Skeletal muscle satellite cell (primary cell): ENCODE results near the gene SPATA18. TPM values are rescaled to one million over a fixed set of nuclear protein-coding genes. Genes with fewer than 3 reads are reported as not detected.
A peak's percentile ranks its signal among the peaks of the same experiment; 100 is the strongest.

Experiments used
- H3K27me3 ChIP-seq: 2 replicates; pipeline ENCODE4 v1.7.0; 2013; ENCODE audit warnings: low read length; ENCODE audit not compliant: control insufficient read depth, insufficient read depth
- H3K36me3 ChIP-seq: 2 replicates; pipeline ENCODE4 v1.7.0; 2013; ENCODE audit warnings: mild to moderate bottlenecking, control low read depth, low read length; ENCODE audit not compliant: insufficient read depth
- H3K4me1 ChIP-seq: 2 replicates; pipeline ENCODE4 v1.7.0; 2013; ENCODE audit warnings: low read length; ENCODE audit not compliant: control insufficient read depth, insufficient read depth
- H3K4me2 ChIP-seq: 2 replicates; pipeline ENCODE4 v1.7.0; 2013; ENCODE audit warnings: mild to moderate bottlenecking, low read length
- H3K4me3 ChIP-seq: 2 replicates; pipeline ENCODE4 v1.7.0; 2013; ENCODE audit warnings: low read length
- H3K9ac ChIP-seq: 2 replicates; pipeline ENCODE4 v1.7.0; 2013; ENCODE audit warnings: mild to moderate bottlenecking, low read depth, low read length, moderate library complexity
- H3K9me3 ChIP-seq: replicated peaks from 2 replicates; pipeline ENCODE4 v1.7.0; 2013; ENCODE audit warnings: mild to moderate bottlenecking, control low read depth, low read length
- total RNA-seq: library from RNA; depleted of rRNA; stranded (reverse); fragments of >200 nt; gene quantifications from 2 replicates; pipeline ENCODE4 v1.2.3, GENCODE V29; 2012; rRNA removed

The SPATA18 gene
- 5.9 and 9.6 TPM in 2 replicates for total RNA-seq

DNA sequence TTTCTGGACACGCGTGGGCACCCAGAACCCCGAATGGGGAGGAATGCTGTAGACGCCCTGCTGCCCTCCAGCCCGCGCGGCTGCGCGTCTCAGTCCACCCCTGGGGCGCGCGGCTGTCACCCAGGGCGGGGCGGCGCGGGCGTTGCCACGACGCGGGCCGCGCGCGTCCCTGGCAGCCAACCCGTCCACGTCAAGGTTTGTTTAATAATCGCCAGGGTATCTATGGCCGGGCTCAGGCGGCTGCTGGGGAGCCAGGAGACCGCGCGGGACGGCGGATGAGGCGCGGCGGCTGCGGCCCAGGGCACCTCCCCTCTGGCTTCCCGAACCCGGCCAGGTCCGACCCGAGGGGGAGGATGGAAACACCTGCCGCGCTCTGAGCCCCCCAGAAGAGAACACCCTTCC, at the start of gene SPATA18:
Gene SPATA18 (plus strand): TSS at position 92 of the 402 bp plus-strand sequence. CDS start 401 bp downstream, outside the sequence.
- no peaks in the 10 kb centered on the region for H3K36me3 ChIP-seq
- H3K4me1 ChIP-seq: no peaks in the 10 kb centered on the region
- H3K9ac ChIP-seq: peak within 1 kb of the TSS; percentile 75
- H3K27me3 ChIP-seq: peaks cover 8% of the 10 kb centered on the region
- no peaks in the 10 kb centered on the region for H3K9me3 ChIP-seq
- peak within 1 kb of the TSS; percentile 98 for H3K4me2 ChIP-seq
- H3K4me3 ChIP-seq: peak within 1 kb of the TSS; percentile 79

GRCh38 chr4:52001616-52002015, 49.5 kb upstream of the SPATA18 start:
- Histone ChIP-seq H3K36me3 (peaks cover 4% of the 10 kb centered on the region), H3K4me2 (no peak overlapping the region), H3K27me3 (no peaks in the 10 kb centered on the region), H3K4me1 (peaks cover 4% of the 10 kb centered on the region), H3K9ac (no peak overlapping the region), H3K4me3 (no peak overlapping the region), H3K9me3 (no peaks in the 10 kb centered on the region)

GRCh38 chr4:52004414-52004813, 46.7 kb upstream of the SPATA18 start:
- Histone ChIP-seq H3K9me3 (no peaks in the 10 kb centered on the region), H3K9ac (no peak overlapping the region), H3K4me3 (no peak overlapping the region), H3K36me3 (peaks cover 4% of the 10 kb centered on the region), H3K27me3 (no peaks in the 10 kb centered on the region), H3K4me2 (no peak overlapping the region), H3K4me1 (peaks cover 4% of the 10 kb centered on the region)

DNA sequence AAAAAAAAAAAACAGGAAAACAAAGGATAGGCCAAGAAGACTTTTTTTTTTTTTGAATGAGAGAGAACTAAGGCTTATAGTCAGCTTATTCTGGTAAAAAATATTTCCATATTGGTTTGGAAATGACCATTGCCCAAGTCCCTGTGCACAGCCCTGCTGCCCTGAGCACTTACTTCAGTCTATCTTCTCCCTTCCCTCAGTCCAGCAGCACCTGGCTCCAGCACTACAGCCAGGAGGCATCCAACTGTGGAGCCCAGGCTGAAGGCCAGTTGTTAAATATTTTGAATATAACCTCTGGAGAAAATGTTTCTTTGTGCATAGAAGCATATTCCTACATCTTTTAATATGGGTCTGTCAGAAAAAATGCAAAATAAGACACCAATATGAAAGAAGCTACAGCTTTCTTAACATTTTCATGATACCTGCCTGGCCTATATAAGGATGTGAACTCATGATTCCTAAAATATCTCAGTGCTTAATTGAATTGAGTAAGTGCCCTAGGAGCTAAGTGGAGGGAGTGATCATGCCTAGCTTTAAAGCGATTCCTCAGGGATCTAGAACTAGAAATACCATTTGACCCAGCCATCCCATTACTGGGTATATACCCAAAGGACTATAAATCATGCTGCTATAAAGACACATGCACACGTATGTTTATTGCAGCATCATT, 45.4 kb upstream of the SPATA18 start:
- Histone ChIP-seq H3K4me1 (peaks cover 4% of the 10 kb centered on the region), H3K4me2 (no peak overlapping the region), H3K27me3 (no peaks in the 10 kb centered on the region), H3K9me3 (no peaks in the 10 kb centered on the region), H3K36me3 (peaks cover 9% of the 10 kb centered on the region), H3K4me3 (no peak overlapping the region), H3K9ac (no peak overlapping the region)

DNA sequence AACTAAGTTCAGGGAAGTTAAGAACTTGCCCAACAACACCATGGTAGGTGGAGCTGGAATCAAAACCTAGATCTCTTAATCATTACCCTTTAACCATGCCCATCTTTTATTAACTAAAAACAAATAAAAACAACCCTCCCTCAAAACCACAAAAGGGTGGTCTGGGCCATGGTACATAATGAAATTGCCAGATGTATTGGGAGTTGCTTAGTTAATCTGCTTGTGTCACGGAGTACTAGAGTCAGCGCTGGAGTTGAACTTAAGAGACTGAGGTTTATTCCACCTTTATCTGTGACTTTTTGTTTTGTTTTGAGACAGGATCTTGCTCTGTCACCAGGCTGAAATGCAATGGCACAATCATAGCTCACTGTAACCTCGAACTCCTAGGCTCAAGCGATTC, 44.2 kb upstream of the SPATA18 start:
- Histone ChIP-seq H3K9ac (no peak overlapping the region), H3K9me3 (no peaks in the 10 kb centered on the region), H3K27me3 (no peaks in the 10 kb centered on the region), H3K36me3 (peaks cover 10% of the 10 kb centered on the region), H3K4me3 (no peak overlapping the region), H3K4me2 (no peak overlapping the region), H3K4me1 (no peaks in the 10 kb centered on the region)

GRCh38 chr4:52010986-52011385, 40.1 kb upstream of the SPATA18 start:
- Histone ChIP-seq H3K4me1 (no peaks in the 10 kb centered on the region), H3K9me3 (no peaks in the 10 kb centered on the region), H3K9ac (no peak overlapping the region), H3K27me3 (no peaks in the 10 kb centered on the region), H3K36me3 (peaks cover 18% of the 10 kb centered on the region), H3K4me2 (no peak overlapping the region), H3K4me3 (no peak overlapping the region)

- no peak overlapping the region for H3K4me3 ChIP-seq
- no peaks in the 10 kb centered on the region for H3K27me3 ChIP-seq
These were observed 38.5 kb upstream of the SPATA18 start for GRCh38 chr4:52012651-52013050.

GRCh38 chr4:52014903-52015302, 36.2 kb upstream of the SPATA18 start:
- no peak overlapping the region for H3K9ac ChIP-seq
- no peak overlapping the region for H3K4me2 ChIP-seq
- H3K4me1 ChIP-seq: no peaks in the 10 kb centered on the region
- H3K27me3 ChIP-seq: no peaks in the 10 kb centered on the region
- H3K9me3 ChIP-seq: no peaks in the 10 kb centered on the region
- no peak overlapping the region for H3K4me3 ChIP-seq
- H3K36me3 ChIP-seq: peaks cover 18% of the 10 kb centered on the region

More at GRCh38 chr4:52012651-52013050, 38.5 kb upstream of the SPATA18 start:
- Histone ChIP-seq H3K4me1 (no peaks in the 10 kb centered on the region), H3K9ac (no peak overlapping the region), H3K36me3 (peaks cover 18% of the 10 kb centered on the region), H3K4me2 (no peak overlapping the region), H3K9me3 (no peaks in the 10 kb centered on the region)

- Histone ChIP-seq H3K4me1 (peaks cover 5% of the 10 kb centered on the region), H3K36me3 (peaks cover 16% of the 10 kb centered on the region), H3K9ac (no peak overlapping the region), H3K9me3 (no peaks in the 10 kb centered on the region), H3K4me3 (no peak overlapping the region), H3K27me3 (no peaks in the 10 kb centered on the region), H3K4me2 (no peak overlapping the region)
These were observed 35.7 kb upstream of the SPATA18 start for GRCh38 chr4:52015366-52015765.

DNA sequence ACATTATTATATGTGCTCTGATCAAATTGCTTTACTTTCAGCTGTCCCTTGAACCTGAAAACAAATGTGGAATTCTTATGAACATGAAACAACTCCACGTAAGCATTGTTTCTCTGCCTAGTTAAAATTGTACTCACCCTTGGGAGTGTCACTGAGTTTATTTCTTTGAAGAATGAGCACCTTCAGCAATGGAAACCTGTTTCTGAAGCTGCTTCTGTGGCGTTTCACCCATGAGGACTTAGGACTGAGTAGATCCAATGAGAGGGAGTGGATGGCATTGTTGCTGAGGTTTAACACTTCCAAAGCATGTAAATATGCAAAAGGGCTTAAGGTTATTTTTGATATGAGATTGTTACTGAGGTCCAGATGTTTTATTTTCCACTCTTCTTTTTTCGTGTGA, 34.1 kb upstream of the SPATA18 start:
- peaks cover 6% of the 10 kb centered on the region for H3K4me1 ChIP-seq
- H3K9me3 ChIP-seq: no peaks in the 10 kb centered on the region
- H3K36me3 ChIP-seq: peaks cover 10% of the 10 kb centered on the region
- H3K27me3 ChIP-seq: no peaks in the 10 kb centered on the region
- H3K4me2 ChIP-seq: no peak overlapping the region
- H3K9ac ChIP-seq: no peak overlapping the region
- H3K4me3 ChIP-seq: no peak overlapping the region

- Histone ChIP-seq H3K9me3 (no peaks in the 10 kb centered on the region), H3K4me2 (no peak overlapping the region), H3K4me3 (no peak overlapping the region), H3K36me3 (peaks cover 19% of the 10 kb centered on the region), H3K4me1 (peaks cover 6% of the 10 kb centered on the region), H3K9ac (no peak overlapping the region), H3K27me3 (no peaks in the 10 kb centered on the region)
These were observed 33.3 kb upstream of the SPATA18 start for GRCh38 chr4:52017814-52018213.
